MCF 10A (cell line): ENCODE results near the gene CCDC12. TPM values are rescaled to one million over a fixed set of nuclear protein-coding genes. Genes with fewer than 3 reads are reported as not detected.
A peak's percentile ranks its signal among the peaks of the same experiment; 100 is the strongest.
"Not testable (repeated sequence)": the region's sequence is repeated elsewhere in the genome, so short reads cannot be mapped to it uniquely, and the experiment has no call there.

Experiments used
- BruUV-seq: library from RNA; stranded (reverse); fragments of 400-500 nt; replicated peaks from 2 replicates; lab custom pipeline; 2021; lab: Mats Ljungman, UMichigan
- CTCF ChIA-PET: fragments of 300-600 bp; sonication (Branson Sonifier 250); formaldehyde crosslinking; extraction: SDS; loops from one replicate; lab custom pipeline; 2021; ENCODE audit warnings: antibody characterized with exemption, inconsistent platforms; lab: Yijun Ruan, JAX
- POLR2A ChIA-PET: fragments of 300-600, 350-650 bp; sonication (Branson Sonifier 250); formaldehyde crosslinking; extraction: SDS; loops from one replicate; lab custom pipeline; 2020; ENCODE audit warnings: antibody characterized with exemption, inconsistent platforms; lab: Yijun Ruan, JAX
- DNase-seq: peaks from one replicate; pipeline ENCODE4 v3.0.0-alpha.2; 2018; ENCODE audit not compliant: unreplicated experiment
- H3K27ac Mint-ChIP-seq: one replicate; pipeline ENCODE4 v1.8.0; 2022; ENCODE audit warnings: mild to moderate bottlenecking, low read depth, mixed read lengths; ENCODE audit not compliant: unreplicated experiment
- H3K27me3 Mint-ChIP-seq: one replicate; pipeline ENCODE4 v1.8.0; 2022; ENCODE audit warnings: mixed read lengths; ENCODE audit not compliant: insufficient read depth, unreplicated experiment
- H3K36me3 Mint-ChIP-seq: one replicate; pipeline ENCODE4 v1.8.0; 2022; ENCODE audit warnings: mild to moderate bottlenecking, moderate library complexity, mixed read lengths; ENCODE audit not compliant: insufficient read depth, unreplicated experiment
- H3K4me1 Mint-ChIP-seq: one replicate; pipeline ENCODE4 v1.8.0; 2022; ENCODE audit warnings: mixed read lengths; ENCODE audit not compliant: insufficient read depth, unreplicated experiment
- H3K4me3 Mint-ChIP-seq: one replicate; pipeline ENCODE4 v1.8.0; 2022; ENCODE audit warnings: mild to moderate bottlenecking, moderate library complexity, mixed read lengths; ENCODE audit not compliant: unreplicated experiment
- H3K9me3 Mint-ChIP-seq: one replicate; pipeline ENCODE4 v1.8.0; 2022; ENCODE audit warnings: mixed read lengths; ENCODE audit not compliant: unreplicated experiment
- intact Hi-C: fragments of 100-400 bp; cut with micrococcal nuclease; formaldehyde crosslinking; loops from 2 replicates; pipeline ENCODE4 v1.14.1; 2022
- total RNA-seq: library from RNA; stranded (reverse); gene quantifications from 2 replicates; pipeline ENCODE4 v1.2.3, GENCODE V29; 2022
- TF ChIP-seq, protein P1 (sequence below): fragments of 200-600 bp; IDR thresholded peaks from one replicate; pipeline ENCODE4 v1.8.0; 2022; ENCODE audit warnings: antibody characterized with exemption, mild to moderate bottlenecking; ENCODE audit not compliant: unreplicated experiment

Gene CCDC12
- total RNA-seq, 1 experiment from 2014 or later: 45.9 TPM

DNA sequence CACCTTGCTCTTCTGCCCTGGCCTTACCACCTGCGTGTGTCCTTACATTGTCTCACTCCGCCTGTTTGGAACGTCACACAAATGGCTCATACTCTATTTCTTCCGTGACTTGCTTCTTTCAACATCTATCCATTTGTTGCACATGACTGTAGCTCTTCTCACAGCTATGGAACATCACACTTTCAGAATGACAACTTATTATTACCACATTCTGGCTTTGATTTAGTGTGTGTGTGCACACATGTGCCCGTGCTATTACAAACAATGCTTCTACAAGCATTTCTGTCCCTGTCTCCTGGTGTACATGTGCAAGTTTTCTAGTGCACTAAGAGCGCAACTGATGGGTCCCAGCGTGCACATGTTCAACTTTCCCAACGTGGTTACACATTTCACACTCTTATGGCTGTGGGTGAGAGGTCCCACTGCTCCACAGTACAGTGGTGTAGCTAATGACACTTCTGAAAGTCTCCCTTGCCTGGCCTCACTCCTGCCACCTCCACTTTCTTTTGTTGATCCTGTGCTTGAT lies 61.2 kb downstream of the CCDC12 start:
- CTCF ChIA-PET: interaction anchor here (0.6 to 1.0 kb wide), 4 partner anchors 9 to 1517 kb away, joined by 3 to 8 read pairs (median 3); no protein-coding TSS in a partner anchor

DNA sequence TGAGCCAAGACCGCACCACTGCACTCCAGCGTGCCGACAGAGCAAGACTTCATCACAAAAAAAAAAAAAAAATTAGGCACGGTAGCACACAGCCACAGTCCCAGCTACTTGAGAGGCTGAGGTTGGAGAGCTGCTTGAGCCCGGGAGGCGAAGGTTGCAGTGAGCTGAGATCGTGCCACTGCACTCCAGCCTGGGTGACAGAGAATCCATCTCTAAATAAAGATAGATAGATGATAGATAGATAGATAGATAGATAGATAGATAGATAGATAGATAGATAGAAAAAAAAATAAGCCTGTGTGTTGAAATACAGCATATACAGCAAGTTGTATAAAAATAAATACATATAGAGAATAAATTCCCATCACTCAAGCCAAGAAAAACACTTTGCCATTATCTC lies 61.7 kb downstream of the CCDC12 start:
- no peaks in the 10 kb centered on the region for H3K9me3 Mint-ChIP-seq
- CTCF ChIA-PET: interaction anchor here (0.6 to 1.0 kb wide), 4 partner anchors 9 to 1517 kb away, joined by 3 to 8 read pairs (median 3); no protein-coding TSS in a partner anchor

More for the DNA sequence above, 61.2 kb downstream of the CCDC12 start:
- TF ChIP-seq, protein P1, sequence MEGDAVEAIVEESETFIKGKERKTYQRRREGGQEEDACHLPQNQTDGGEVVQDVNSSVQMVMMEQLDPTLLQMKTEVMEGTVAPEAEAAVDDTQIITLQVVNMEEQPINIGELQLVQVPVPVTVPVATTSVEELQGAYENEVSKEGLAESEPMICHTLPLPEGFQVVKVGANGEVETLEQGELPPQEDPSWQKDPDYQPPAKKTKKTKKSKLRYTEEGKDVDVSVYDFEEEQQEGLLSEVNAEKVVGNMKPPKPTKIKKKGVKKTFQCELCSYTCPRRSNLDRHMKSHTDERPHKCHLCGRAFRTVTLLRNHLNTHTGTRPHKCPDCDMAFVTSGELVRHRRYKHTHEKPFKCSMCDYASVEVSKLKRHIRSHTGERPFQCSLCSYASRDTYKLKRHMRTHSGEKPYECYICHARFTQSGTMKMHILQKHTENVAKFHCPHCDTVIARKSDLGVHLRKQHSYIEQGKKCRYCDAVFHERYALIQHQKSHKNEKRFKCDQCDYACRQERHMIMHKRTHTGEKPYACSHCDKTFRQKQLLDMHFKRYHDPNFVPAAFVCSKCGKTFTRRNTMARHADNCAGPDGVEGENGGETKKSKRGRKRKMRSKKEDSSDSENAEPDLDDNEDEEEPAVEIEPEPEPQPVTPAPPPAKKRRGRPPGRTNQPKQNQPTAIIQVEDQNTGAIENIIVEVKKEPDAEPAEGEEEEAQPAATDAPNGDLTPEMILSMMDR: no peak
- H3K4me1 Mint-ChIP-seq: peaks cover 9% of the 10 kb centered on the region
- H3K4me3 Mint-ChIP-seq: no peak overlapping the region
- H3K9me3 Mint-ChIP-seq: no peaks in the 10 kb centered on the region
- peaks cover 52% of the 10 kb centered on the region for H3K36me3 Mint-ChIP-seq
- intact Hi-C loops: loop anchor here (10.0 kb wide), 1 partner anchor 409 kb away; no protein-coding TSS in a partner anchor
- no peak overlapping the region for H3K27ac Mint-ChIP-seq
- H3K27me3 Mint-ChIP-seq: no peaks in the 10 kb centered on the region
- BruUV-seq: no TSS peak
- no peak for DNase-seq
- POLR2A ChIA-PET: no interaction called here

DNA sequence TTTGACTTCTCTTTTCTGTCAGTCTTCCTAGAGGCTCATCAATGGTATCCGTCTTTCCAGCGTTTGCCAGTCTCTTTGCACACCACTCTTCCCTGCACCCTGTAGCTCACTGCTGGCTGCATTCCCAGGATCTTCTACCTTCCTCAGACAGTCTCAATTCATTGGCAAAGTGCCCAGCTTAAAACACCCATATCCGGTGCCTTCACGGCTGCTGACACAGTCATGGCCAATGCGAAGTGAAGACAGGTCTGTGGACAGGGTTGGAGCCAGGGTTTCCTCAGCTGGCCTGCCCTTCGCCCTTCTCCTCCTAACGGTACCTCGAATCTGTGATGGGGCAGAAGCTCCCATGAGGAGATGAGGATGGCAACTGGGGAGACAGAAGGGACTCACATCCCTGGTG lies 62.9 kb downstream of the CCDC12 start:
- no peaks in the 10 kb centered on the region for H3K27me3 Mint-ChIP-seq
- CTCF ChIA-PET: interaction anchor here (0.7 to 1.8 kb wide), 5 partner anchors 10 to 211 kb away, joined by 3 to 9 read pairs (median 4); no protein-coding TSS in a partner anchor
- no peak overlapping the region for H3K27ac Mint-ChIP-seq
- peaks cover 39% of the 10 kb centered on the region for H3K36me3 Mint-ChIP-seq
- DNase-seq: peak; percentile 98
- no peak overlapping the region for H3K4me3 Mint-ChIP-seq
- POLR2A ChIA-PET: interaction anchor here (0.7 to 1.8 kb wide), 8 partner anchors 10 to 66 kb away, joined by 3 to 19 read pairs (median 3); partner anchors contain the start of genes CCDC12, MYL3 and NBEAL2
- no peaks in the 10 kb centered on the region for H3K9me3 Mint-ChIP-seq
- TF ChIP-seq, protein P1: no peak
- peaks cover 13% of the 10 kb centered on the region for H3K4me1 Mint-ChIP-seq
- intact Hi-C loops: loop anchor here (2.0 to 10.0 kb wide), 4 partner anchors 63 to 411 kb away; partner anchors contain the start of genes CCDC12 and SETD2
- no TSS peak for BruUV-seq

More for the DNA sequence above, 61.7 kb downstream of the CCDC12 start:
- intact Hi-C loops: loop anchor here (5.0 to 10.0 kb wide), 2 partner anchors 247 to 410 kb away; partner anchors contain the start of gene SETD2
- POLR2A ChIA-PET: interaction anchor here (0.6 to 1.8 kb wide), 5 partner anchors 17 to 65 kb away, joined by 3 to 19 read pairs (median 5); partner anchors contain the start of genes CCDC12 and NBEAL2
- no peak overlapping the region for H3K27ac Mint-ChIP-seq
- DNase-seq: no peak
- BruUV-seq: no TSS peak
- H3K27me3 Mint-ChIP-seq: no peaks in the 10 kb centered on the region
- H3K4me1 Mint-ChIP-seq: peaks cover 9% of the 10 kb centered on the region
- H3K4me3 Mint-ChIP-seq: no peak overlapping the region
- TF ChIP-seq, protein P1: no peak
- H3K36me3 Mint-ChIP-seq: peaks cover 47% of the 10 kb centered on the region

DNA sequence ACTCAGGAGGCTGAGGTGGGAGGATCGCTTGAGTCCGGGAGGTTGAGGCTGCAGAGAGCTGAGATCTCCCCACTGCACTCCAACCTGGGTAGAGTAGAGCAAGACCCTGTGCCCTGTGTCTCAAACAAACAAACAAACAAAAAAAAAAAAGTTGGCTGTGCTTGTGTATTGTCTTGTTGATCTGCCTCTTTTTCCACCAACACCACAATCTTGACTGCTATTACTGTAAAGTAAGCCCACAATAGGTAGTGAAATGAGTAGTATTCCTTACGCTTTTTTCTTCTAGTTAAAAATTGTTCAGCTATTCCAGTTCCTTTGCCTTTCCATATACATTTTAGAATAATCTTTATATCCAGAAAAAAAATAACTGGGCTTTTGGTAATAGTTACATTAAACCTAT lies 63.6 kb downstream of the CCDC12 start:
- H3K36me3 Mint-ChIP-seq: peaks cover 32% of the 10 kb centered on the region
- BruUV-seq: no TSS peak
- H3K9me3 Mint-ChIP-seq: no peaks in the 10 kb centered on the region
- ChIA-PET CTCF (interaction anchor here (0.6 to 1.8 kb wide), 9 partner anchors 10 to 288 kb away, joined by 3 to 9 read pairs (median 4); no protein-coding TSS in a partner anchor), POLR2A (interaction anchor here (0.7 to 1.8 kb wide), 6 partner anchors 21 to 426 kb away, joined by 3 to 19 read pairs (median 3); partner anchors contain the start of genes CCDC12, MYL3 and NBEAL2)
- H3K4me1 Mint-ChIP-seq: peaks cover 13% of the 10 kb centered on the region
- intact Hi-C loops: loop anchor here (2.0 to 10.0 kb wide), 4 partner anchors 64 to 412 kb away; partner anchors contain the start of genes CCDC12 and SETD2
- H3K27ac Mint-ChIP-seq: no peak overlapping the region
- TF ChIP-seq, protein P1: no peak
- H3K27me3 Mint-ChIP-seq: no peaks in the 10 kb centered on the region
- DNase-seq: no peak
- no peak overlapping the region for H3K4me3 Mint-ChIP-seq

DNA sequence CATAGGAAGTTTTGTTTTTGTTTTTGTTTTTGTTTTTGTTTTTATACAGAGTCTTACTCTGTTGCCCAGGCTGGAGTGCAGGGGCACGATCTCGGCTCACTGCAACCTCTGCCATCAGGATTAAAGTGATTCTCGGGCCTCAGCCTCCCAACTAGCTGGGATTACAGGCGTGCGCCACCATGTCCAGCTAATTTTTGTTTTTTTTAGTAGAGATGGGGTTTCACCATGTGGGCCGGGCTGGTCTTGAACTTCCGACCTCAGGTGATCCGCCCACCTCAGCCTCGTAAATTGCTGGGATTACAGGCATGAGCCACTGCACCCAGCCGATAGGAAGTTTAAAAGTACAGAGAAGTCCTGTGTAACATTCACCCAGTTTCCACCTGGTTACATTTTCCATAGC lies 65.6 kb downstream of the CCDC12 start:
- H3K9me3 Mint-ChIP-seq, POLR2A ChIA-PET, BruUV-seq, H3K27me3 Mint-ChIP-seq, H3K27ac Mint-ChIP-seq, H3K4me3 Mint-ChIP-seq, DNase-seq: not testable (repeated sequence)
- peaks cover 13% of the 10 kb centered on the region for H3K4me1 Mint-ChIP-seq
- CTCF ChIA-PET: interaction anchor here (0.6 to 1.3 kb wide), 3 partner anchors 205 to 208 kb away, joined by 3 to 6 read pairs (median 4); no protein-coding TSS in a partner anchor
- intact Hi-C loops: loop anchor here (5.0 to 10.0 kb wide), 2 partner anchors 251 to 414 kb away; partner anchors contain the start of gene SETD2
- H3K36me3 Mint-ChIP-seq: peaks cover 17% of the 10 kb centered on the region
